GM19099 (cell line): ENCODE results near the gene ZNF497.

Source experiments
- POLR2A ChIP-seq: IDR thresholded peaks from 3 replicates; pipeline ENCODE4 v1.6.1; 2011; ENCODE audit warnings: low read depth; ENCODE audit not compliant: insufficient read length; ENCODE audit errors: extremely low read depth

The ZNF497 gene

DNA sequence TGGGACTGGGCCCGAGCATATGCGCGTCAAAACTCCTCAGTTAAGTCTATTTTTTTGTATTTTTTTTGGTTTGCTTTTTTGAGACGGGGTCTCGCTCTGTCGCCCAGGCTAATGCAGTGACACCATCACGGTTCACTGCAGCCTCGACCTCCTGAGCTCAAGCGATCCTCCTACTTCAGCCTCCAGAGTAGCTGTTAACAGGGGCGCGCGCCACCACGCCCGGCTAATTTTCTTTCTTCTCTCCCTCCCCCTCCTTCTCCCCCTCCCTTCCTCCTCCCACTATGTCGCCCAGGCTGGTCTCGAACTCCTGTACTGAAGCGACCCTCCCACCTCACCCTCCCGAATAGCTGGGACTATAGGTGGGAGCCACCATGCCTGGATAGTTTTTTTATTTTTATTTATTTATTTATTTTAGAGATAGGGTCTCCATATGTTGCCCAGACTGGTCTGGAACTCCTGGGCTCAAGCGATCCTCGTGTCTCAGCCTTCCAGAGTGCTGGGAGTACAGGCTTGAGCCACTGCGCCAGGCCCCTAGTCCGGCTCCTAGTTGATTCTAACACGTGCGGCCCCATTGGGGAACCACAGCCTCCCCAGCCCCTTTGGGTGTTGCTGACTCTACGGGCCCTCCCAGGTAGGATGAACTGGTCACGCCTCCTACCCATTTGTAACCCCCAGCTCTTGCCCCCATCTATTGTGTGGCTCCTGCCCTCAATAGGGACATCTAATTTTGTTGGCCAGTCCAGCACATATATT lies 19.1 kb upstream of the ZNF497 start:
- TF ChIP-seq POLR2A, result no peak

DNA sequence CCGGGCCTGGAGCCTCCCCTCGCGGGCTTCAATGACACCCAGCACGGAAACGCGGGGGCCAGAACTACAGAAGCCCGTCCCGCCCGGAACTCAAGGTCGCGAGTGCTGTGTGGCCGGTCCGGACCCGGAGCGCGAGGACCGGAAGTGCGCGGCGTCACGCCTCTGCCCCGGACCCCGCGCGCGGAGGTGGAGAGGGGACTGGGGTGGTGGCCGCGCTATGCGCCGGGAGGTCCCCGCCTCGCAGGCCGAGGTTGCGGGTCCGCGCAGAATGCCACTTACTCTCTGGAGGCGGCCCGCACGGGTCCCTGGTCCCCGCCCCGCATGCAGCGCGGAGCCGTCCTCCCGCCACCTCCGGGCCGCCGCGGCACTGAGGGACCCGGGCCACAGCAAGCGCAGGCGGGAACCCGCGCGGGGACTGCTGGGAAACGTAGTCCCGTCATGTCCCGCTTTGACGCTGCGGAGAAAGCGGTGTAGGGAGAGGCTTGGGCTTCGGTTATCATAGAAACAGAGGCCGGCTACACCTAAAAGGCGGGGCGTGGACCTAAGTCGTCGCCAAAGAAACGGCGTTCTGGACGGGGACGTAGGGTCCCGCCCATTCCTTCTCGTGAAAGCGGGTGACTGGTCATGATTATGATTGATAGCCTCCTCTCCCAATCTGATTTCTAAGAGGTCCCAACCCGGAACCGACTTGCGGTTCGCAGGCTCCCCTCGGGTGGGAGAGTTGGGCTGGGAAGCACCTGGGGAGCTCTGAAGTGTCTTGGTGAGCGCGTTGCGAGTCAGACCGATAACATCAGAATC lies 18.3 kb upstream of the ZNF497 start, which contains the start of gene ZNF837:
TSS of gene ZNF837 (minus strand) at position 369 of the 798 bp plus-strand sequence. CDS start 11,698 bp downstream, outside the sequence.
- peak; percentile 88 for TF ChIP-seq POLR2A

- no peak for TF ChIP-seq POLR2A
Observed at GRCh38 chr19:58380037-58380661, 17.6 kb upstream of the ZNF497 start.

DNA sequence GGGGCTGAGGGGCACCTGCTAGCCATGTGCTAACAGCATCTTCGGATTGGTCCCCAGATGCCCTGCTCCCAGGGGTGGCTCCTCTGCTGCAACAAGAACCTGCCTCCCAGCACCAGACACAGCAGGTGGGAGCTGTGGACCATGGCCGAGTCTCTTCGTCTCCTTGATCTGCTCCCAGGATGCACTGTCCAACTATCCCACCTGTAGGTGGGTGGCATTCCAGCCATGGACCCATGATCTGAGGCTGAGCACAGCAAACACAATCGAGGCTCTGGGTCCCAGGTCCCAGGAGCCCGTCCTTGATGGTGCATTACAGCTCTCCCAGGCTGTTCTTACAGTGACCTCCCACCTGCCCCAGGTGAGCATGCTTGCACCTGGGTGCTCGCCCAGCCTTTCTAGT lies 16.7 kb upstream of the ZNF497 start:
- no peak for TF ChIP-seq POLR2A

DNA sequence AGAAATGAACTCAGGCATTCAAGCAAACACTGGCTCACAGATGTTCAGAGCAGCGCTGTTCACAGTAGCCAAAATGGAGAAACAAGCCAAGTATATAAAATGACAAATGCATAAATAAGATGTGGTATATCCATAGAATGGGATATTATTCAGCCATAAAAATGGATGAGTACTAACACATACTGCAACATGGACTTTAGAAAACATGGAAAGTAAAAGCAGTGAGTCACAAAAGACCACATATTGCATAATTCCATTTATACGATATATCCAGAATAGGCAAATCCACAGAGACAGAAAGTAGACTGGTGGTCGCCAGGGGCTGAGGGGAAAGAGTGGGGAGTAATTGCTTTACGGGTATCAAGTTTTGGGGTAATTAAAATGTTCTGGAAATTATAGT lies 11.6 kb upstream of the ZNF497 start:
- TF ChIP-seq POLR2A, result no peak

DNA sequence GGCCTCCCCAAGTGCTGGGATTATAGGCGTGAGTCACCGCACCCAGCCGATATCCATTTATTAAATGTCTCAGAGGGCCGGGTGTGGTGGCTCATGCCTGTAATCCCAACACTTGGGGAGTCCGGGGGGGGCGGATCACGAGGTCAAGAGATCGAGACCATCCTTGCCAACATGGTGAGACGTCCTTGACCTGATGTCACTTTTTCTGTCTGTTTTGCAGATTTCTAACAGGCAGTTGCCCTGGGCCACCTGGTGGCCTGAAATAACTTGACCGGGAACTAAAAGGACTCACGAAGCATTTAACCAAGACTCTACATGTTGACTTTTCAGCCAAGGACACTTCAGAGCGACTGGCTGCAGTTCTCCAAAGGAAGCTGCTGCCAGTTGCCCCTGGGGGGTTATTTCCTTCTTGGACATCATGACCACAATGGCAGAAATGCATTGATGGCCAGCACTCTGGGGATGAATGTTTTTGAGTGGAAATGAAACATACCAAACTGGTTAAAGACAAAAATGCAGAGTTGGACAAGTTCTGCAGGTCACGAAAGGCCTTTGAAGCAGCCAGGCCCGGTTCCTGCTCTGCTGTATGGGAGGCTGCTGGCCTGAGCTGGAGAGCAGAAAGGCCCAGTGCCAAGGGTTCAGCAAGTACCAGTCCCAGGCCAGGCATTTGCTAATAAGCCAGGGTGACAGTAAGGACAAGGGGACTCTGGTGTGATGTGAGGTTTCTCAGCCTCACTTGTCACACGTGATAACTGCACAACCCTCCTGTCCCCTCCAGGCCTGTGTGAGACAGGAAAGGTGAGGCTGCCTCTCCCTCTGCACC lies 10.0 kb upstream of the ZNF497 start:
- no peak for TF ChIP-seq POLR2A

DNA sequence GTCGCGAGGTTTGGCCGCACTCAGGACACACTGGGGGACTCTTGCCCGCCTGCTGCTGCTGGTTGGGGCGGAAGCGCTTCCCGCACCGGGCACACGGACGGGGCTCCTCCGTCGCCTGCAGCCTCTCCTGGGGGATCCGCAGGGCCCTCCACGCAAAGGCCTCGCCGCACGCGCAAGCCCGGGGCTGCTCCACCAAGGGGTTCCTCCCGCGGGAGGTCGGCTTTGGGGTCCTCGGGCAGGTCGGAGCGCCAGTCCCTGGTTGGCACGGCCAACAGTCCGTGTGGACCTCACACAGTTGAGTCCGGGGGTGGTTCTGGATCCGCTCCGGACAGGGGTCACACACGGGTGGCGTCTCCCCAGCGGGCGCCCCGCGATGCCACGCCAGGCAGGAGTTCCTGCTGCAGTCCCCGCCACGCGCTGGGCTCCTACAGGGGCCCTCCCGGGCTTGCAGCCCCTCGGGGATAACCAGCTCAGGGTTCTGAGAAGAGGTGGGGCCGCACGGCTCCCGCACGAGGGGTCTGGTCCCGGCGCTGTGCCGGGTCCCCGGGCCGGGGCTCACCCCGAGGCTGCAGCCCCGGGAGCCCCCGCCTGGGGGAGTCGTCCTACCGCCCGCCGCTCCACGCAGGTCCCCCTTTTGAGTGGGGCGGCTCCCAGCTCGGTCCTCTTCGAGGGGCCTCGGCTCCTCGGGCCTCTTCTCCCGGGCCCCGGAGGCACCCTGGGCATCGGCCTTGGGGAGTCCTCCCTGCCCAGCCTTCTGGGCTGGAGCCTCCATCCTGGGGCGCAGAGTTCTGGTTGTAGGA lies 6.2 kb upstream of the ZNF497 start:
- no peak for TF ChIP-seq POLR2A

DNA sequence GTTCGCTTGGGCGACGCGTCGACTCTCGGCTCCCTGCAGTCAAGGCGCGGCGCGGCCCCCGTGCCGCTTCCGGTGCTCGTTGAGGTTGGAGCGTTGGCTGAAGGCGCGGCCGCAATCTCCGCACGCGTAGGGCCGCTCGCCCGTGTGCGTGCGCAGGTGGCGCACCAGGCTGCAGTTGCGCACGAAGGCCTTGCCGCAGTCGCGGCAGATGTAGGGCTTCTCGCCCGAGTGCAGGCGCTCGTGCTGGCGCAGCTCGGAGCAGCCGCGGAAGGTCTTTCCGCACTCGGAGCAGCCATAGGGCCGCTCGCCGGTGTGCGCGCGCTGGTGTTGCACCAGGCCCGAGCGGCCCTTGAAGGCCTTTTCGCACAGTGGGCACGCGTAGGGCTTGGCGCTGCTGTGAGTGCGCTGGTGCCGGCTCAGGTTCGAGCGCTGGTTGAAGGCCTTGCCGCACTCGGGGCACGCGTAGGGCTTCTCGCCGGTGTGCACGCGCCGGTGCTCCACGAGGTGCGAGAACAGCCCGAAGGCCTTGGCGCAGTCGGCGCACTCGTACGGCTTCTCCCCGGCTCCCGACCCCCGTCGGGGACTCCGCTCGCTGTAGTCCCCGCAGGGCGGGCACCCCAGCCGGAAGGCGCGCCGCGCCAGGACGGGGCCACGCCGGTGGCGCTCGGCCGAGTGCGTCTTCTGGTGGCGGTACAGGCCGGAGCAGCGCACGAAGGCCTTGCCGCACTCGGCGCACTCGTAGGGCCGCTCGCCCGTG lies 5.3 kb upstream of the ZNF497 start:
- TF ChIP-seq POLR2A, result no peak

DNA sequence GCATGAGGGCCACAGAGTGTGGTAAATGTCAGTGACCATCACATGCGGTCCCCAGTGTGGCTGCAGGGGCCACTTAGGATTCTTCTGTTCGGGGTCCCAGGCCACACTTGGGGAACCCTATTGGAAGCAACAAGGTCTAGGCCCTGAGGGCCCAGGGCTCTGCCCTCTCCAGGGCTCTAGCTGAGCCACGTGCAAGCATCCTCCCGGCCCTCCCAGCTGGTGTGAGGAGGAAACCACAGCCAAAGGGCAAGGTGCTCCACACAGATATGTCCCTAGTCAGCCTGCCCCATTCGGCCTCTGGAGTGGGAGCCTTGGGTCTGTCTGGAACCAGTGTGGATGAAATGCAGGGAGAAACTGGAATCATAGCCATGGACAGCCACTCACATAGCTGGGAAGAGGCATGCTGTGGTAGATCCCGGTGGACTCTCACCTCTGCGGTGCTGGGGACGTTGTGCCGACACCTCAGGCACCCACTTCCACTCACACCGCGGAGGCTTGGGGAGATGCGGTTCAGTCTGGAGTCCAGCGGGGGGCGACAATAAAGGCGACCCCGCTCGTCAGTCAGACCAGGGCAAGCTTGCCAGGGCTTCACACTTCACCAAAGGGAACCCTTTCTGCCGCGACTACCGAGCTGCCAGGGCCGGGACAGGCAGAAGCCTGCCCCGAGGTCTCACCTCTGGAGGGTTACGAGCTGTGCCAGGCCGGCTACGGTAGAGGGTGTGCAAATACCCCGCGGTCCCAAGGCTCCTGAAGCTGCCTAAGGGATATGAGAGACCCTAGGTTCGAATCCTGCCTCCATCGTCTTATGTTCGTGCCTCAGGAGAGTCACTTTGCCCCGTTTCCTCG lies 4.3 kb upstream of the ZNF497 start:
- TF ChIP-seq POLR2A, result no peak

GRCh38 chr19:58364146-58364545 lies 1.6 kb upstream of the ZNF497 start:
- TF ChIP-seq POLR2A, result no peak

GRCh38 chr19:58361900-58362271 lies 665 bp downstream of the ZNF497 start:
- TF ChIP-seq POLR2A, result no peak

- TF ChIP-seq POLR2A, result no peak
Observed at GRCh38 chr19:58357481-58358145, 4.9 kb downstream of the ZNF497 start.
